Uterus (tissue), 2 donors: ENCODE results near the gene NAA35.

ENCODE experiments used
- POLR2A ChIP-seq, 2 donors: fragments of 450-650 bp; IDR thresholded peaks; one replicate each; pipeline ENCODE4 v1.6.1; 2016; ENCODE audit warnings: antibody characterized with exemption in 2 of 2, mild to moderate bottlenecking in 1 of 2, moderate library complexity in 1 of 2
- TF ChIP-seq, protein P1 (sequence below), 4 experiments: fragments of 200-600 bp in 2 of 4; fragments of 450-650 bp in 2 of 4; sonication (generic) in 2 of 4; IDR thresholded peaks; one replicate each; pipeline ENCODE4 v1.5.1; 2016 to 2019; ENCODE audit warnings: antibody characterized with exemption in 4 of 4, mild to moderate bottlenecking in 2 of 4, moderate library complexity in 1 of 4

DNA sequence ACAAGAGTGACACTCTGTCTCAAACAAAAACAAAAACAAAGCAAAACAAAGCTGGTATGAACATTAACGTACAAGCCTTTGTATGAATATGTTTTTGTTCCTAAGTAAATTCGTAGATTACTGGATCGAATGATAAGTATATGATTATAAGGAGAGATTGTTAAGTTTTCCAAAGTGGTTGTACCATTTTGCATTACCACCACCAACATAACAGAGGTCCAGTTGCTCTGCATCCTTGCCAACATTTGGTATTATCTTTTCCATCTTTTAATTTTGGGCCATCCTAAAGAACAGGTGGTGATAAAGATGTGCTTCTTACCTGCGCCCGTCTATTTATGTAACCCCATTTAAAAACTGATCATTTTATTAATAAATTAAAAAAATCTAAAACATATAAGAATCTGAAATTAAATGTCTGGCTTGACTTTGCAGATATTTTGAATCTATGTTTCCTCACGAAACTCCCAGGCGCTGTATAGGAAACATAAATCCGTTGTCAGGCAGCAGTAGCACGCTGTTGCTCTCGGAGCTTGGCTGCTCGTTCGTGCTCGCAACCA is 593 bp upstream of the NAA35 start:
- TF ChIP-seq, protein P1, sequence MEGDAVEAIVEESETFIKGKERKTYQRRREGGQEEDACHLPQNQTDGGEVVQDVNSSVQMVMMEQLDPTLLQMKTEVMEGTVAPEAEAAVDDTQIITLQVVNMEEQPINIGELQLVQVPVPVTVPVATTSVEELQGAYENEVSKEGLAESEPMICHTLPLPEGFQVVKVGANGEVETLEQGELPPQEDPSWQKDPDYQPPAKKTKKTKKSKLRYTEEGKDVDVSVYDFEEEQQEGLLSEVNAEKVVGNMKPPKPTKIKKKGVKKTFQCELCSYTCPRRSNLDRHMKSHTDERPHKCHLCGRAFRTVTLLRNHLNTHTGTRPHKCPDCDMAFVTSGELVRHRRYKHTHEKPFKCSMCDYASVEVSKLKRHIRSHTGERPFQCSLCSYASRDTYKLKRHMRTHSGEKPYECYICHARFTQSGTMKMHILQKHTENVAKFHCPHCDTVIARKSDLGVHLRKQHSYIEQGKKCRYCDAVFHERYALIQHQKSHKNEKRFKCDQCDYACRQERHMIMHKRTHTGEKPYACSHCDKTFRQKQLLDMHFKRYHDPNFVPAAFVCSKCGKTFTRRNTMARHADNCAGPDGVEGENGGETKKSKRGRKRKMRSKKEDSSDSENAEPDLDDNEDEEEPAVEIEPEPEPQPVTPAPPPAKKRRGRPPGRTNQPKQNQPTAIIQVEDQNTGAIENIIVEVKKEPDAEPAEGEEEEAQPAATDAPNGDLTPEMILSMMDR (IDR thresholded peaks at IDR 0.05) = no peak
- TF ChIP-seq POLR2A (IDR thresholded peaks at IDR 0.05) = no peak
